Stimulated activated CD4-positive, alpha-beta T cell treated with anti-CD3 and anti-CD28 coated beads, TNF-alpha, amount 100 ng/mL, for 1 hour (primary cell): ENCODE measurements around the gene NFE2L3.
"Not testable (repeated sequence)": the region's sequence is repeated elsewhere in the genome, so short reads cannot be mapped to it uniquely, and the experiment has no call there.

ENCODE experiments used
- DNase-seq, 3 donors: peaks; one replicate each; pipeline ENCODE4 v3.0.0-alpha.2; 2020; ENCODE audit warnings: low read depth in 3 of 3, low spot score in 1 of 3

Gene NFE2L3

DNA sequence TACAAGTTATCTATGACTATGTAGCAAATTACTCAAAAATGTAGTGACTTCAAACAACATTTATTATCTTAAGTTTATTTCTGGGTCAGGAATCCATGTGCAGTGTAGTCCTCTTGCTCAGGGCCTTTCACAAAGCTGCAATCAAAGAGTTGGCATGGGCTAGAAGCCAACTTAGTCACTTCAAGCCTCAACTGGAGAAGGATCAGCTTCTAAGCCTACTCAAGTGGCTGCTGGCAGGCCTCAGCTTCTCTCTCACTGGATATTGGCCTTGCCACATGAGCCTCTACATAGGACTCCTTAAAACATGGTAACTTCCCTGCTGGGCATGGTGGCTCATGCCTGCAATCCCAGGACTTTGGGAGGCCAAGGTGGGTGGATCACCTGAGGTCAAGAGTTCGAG is 5.0 kb upstream of the NFE2L3 start:
- DNase-seq, result no peak

DNA sequence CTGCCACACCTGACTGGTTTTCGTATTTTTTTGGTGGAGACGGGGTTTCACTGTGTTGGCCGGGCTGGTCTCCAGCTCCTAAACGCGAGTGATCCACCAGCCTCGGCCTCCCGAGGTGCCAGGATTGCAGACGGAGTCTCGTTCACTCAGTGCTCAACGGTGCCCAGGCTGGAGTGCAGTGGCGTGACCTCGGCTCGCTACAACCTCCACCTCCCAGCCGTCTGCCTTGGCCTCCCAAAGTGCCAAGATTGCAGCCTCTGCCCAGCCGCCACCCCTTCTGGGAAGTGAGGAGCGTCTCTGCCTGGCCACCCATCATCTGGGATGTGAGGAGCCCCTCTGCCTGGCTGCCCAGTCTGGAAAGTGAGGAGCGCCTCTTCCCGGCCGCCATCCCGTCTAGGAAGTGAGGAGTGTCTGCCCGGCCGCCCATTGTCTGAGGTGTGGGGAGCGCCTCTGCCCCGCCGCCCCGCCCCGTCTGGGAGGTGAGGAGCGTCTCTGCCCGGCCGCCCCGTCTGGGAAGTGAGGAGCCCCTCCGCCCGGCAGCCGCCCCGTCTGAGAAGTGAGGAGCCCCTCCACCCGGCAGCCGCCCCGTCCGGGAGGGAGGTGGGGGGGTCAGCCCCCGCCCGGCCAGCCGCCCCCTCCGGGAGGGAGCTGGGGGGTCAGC is 4.2 kb upstream of the NFE2L3 start:
- not testable (repeated sequence) for DNase-seq

DNA sequence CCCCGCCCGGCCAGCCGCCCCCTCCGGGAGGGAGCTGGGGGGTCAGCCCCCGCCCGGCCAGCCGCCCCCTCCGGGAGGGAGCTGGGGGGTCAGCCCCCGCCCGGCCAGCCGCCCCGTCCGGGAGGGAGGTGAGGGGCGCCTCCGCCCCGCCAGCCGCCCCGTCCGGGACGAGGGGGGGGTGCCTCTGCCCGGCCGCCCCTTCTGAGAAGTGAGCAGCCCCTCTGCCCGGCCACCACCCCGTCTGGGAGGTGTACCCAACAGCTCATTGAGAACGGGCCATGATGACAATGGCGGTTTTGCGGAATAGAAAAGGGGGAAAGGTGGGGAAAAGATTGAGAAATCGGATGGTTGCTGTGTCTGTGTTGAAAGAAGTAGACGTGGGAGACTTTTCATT is 3.7 kb upstream of the NFE2L3 start:
- not testable (repeated sequence) for DNase-seq

DNA sequence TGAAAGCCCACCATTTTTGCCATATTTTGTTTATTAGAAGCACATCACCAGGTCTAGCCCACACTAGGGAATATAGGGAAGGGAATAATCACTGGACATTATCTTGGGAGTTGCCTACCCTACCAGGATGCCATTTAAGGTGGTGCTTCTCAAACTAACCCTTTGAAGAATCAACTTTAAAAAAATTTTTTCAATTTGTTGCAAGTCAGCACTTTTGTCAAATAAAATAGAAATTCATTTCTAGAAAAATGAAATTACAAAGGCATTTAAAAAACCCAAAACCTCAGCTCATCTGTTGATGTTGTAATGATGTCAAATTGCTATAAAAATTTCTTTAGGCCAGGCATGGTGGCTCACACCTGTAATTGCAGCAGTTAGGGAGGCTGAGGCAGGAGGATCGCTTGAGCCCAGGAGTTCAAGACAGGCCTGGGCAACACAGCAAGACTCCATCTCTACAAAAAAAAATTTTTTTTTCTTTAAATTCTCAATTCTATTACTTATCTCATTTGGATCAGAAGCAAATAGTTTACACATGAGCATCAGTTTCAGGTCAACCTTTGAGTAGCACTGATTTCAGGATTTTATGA is 2.5 kb upstream of the NFE2L3 start:
- DNase-seq, result no peak

DNA sequence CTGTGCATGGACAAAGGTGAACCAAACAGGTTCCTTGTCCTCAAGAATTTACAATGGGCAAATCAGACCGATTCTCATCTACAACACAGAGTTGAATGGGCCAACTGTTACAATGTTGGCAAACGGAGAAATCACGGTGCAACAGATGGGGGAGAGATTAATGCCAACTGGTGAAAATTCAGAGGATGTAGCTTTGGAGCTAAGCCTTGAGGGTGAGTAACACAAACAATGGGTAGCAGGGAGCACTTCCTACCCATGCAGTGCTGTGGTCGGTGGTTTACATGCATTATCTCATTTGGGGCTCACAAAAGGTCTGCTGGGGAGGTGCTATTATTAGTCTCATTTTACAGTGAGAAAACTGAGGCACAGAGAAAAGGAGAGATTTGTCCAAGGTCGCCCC is 902 bp upstream of the NFE2L3 start:
- DNase-seq, result no peak

DNA sequence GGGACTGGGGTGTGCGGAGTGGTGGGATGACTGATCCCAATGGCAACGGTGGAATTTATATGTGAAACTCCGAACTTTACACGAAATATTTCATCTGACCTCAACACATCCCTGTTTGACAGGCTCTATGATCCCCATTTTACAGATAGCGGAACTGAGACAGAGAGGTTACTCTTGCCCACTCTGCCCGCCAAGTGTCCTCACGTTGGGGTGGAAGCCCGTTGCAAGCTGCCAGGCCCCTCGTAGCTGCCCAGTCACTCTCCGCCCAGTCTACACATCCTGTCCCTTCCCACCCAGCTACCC is 397 bp upstream of the NFE2L3 start:
- no peak for DNase-seq

DNA sequence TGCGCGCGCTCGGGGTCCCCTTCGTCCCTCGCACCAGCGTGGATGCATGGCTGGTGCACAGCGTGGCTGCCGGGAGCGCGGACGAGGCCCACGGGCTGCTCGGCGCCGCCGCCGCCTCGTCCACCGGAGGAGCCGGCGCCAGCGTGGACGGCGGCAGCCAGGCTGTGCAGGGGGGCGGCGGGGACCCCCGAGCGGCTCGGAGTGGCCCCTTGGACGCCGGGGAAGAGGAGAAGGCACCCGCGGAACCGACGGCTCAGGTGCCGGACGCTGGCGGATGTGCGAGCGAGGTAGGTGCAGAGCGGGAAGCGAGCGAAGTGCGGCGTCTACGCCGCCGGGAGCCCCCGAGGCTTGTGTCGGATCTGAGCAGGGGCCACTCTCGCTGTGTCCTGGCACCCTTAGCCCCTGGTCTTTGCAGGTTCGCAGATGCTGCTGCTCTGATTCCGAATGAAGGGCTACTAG is 813 bp downstream of the NFE2L3 start:
- DNase-seq, result peak in 1 of 3 donors; percentile 19

DNA sequence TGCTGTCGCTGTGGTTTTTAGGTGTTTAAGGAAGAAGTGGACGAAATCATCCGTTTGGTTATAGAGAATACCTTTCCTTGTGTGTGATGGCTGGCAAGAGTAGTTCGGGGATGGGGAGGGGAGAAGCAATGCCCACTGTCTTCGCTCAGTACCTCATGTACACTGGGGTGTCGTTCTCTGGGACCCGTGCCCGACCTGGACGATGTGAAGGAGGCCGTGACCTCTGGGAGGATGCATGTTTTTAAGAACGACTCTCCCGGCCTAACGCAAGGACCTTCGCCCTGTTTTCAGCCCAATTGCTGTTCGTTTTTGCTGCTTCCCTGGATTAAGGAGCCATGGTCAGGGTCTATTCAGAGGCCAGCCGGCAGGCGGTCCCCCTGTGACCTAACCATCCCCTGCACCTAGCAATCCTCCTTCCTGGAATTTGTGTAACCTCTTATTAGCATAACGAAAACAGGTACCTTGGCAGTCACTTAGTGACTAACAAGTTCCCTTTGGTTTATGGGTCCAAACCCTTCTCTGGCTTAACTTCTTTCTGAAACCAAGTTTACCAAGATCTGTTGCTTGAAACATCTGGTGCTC is 1.3 kb downstream of the NFE2L3 start:
- DNase-seq, result no peak

DNA sequence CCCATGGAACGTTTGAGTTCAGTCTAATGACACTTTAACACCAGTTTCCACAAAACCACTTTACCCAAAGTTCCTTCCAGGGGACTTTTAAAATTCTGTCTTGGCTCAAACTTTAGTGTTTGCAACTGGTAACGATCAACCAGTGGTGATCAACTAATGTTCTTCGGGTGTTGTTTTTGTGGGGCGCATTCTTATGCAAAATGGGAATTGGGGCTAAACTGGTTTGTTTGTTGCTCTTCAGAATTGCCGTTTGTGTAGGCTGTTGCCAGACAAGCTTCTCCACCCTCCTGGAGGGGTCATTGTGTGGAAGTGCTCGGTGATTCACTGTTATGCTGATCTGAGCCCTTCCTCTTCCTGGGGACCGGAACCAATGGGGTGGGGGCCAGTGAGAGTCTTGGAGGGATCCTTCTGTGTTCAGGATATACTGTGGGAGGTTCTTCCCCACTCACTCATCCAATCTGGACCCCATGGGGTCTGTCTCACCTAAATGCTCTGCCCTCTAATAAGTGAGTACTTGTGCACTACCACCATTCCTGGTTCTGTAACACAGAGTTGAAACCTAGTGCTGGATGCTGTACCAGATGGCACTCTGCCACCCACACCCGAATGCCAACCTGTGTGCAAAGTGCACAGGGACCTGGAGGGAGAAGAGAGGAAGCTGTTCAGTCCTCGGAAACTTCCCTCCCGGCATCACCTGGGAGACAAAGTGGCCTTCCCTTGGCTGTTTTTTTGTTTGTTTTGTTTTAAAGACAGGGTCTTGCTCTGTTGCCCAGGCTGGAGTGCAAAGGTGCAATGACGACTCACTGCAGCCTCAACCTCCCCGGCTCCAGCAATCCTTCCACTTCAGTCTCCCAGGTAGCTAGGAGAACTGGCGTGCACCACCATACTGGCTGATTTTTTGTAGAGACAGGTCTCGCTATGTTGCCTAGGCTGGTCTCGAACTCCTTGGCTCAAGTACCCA is 2.1 kb downstream of the NFE2L3 start:
- no peak for DNase-seq

DNA sequence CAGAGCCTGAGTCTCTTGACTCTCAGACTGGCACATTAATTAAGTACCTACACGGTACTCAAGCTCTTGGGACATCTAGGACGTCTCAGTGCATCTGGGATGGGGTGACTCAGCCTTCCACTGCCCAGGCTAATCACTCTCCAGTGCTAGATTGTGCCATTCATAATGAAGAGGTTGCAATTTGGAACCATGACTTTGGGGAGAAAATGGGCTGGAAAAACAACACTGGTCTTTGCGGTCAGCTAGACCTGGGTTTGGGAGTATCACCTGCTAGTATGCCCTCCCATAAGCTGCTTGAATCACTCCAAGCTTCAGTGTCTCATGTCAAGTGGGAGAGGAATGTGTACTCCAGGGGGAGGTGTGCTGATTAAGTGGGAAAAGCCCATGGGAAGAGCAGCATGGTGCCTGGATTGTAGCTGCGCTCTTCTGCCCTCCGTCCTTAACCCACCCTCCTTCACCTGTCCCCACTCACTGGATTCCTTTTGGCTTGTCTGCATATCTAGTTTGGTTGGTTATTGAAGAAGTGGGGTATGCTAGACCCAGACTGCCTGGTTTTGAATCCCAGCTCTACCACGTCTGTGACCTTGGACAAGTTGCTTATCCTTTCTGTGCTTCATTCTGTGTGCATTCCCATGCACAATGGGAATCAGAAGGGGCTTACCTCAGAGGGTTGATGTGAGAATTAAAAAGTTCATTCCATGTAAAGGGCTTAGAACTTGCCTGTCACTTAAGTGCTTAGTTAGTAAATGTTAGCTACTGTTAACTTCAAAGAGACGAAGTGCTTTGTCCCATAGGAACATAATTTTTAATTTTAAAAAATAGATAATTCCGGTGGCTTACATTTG is 3.8 kb downstream of the NFE2L3 start:
- DNase-seq, result no peak

DNA sequence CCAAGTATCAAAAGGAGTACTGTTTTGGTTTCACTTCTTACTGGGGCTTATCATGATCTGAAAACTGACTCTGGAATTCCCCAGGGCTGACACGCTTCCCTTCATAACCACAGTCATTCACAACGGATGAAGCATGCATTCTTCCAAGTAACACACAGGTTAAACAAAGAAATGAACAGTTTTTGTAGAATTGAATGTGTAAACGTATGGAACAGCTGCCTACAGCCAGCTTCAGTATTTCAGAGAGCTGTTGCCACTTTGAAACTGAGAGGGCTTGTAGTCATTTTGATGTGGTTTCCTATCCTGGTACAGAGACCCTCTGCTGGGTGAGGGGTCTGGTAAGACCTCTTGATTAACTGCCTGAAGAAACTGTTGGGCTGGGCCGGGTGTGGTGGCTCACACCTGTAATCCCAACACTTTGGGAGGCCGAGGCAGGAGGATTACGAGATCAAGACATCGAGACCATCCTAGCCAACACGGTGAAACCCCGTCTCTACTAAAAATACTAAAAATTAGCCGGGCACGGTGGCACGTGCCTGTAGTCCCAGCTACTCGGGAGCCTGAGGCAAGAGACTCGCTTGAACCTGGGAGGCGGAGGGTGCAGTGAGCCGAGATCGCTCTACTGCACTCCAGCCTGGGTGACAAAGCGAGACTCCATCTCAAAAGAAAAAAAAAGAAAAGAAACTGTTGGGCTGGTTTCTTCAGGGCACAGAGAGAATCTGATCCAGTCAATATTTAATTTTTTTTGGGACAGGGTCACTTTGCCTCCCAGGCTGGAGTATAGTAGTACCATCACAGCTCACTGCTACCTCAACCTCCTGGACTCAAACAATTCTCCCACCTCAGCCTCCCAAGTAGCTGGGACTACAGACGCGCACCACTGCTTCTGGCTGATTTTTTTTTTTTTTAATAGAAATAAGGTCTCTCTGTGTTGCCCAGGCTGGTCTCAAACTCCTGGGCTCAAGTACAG is 4.7 kb downstream of the NFE2L3 start:
- DNase-seq, result peak; percentile 23 to 35 (median 28)

DNA sequence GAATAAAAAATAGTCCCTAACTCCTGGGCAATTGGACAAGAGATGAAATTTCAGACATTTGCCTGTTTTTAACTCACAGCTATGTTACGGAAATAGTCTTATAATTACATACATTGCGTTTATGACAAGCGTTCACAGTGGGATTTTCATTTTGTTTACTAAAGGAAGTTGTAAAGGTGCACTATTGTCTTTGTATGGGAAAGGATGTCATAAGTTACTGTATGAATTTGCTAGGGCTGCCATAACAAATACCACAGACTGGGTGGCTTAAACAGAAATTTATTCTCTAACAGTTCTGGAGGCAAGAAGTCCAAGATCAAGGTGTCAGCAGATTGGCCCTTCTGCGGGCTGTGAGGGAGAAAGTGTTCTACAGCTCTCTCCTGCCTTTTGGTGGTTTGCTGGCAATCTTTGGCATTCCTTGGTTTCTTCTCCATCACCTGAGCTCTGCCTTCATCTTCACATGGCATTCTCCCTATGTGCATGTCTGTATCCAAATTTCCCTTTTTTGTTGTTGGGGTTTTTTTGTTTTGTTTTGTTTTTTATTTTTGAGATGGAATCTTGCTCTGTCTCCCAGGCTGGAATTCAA is 5.6 kb downstream of the NFE2L3 start:
- DNase-seq, result no peak

DNA sequence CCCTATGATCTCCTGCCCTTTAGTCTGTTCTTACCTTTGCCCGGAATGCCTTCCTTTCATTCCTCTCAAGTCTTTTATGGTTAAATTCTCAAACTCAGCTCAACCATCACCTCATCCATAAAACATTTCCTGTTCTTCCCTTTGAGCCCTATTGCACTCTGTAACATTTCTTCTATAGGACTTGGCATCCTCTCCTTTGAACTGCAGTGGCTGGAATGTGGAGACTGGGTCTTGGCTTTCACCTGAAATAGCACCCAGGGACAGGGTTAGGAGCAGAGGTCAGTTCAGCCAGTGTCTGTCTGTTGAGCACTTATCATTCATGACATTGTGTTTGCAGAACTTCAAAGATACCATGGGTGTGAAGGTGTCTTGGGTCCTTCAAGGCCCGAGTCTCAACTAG is 7.2 kb downstream of the NFE2L3 start:
- DNase-seq, result no peak

DNA sequence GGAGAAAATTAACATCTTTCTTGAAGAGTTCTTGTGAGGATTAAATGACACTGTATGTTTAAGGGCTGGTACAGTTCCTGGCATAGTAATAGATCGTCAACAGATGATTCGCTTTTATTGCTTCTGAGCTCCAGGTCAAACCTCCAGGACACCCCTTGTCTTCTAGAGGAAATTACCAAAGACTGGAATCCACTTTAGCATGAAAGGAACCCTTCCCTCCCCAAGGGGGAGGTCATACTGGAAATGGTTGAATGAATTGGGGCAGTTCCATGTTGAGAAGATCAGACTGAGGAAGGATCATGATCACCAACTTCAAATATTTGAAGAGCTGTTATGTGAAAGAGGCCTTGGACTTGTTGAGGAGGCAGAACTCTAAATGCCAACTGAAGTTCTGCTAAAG is 8.9 kb downstream of the NFE2L3 start:
- no peak for DNase-seq

DNA sequence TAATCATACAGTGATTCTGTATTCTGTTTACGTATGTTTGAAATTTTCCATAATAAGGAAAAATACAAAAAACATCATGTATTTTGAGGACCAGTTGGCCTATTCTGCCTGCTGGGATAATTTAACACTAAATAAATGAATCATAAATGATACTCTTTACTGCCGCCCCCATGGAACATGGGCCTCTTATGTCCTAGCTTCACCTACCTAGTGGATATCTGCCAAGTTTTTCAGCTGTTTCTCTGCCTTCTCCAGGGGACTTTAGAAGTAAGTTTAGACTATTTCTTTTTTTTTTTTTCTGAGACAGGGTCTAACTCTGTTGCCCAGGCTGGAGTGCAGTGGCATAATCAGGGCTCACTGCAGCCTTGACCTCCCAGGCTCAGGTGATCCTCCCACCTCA is 10.4 kb downstream of the NFE2L3 start:
- no peak for DNase-seq

DNA sequence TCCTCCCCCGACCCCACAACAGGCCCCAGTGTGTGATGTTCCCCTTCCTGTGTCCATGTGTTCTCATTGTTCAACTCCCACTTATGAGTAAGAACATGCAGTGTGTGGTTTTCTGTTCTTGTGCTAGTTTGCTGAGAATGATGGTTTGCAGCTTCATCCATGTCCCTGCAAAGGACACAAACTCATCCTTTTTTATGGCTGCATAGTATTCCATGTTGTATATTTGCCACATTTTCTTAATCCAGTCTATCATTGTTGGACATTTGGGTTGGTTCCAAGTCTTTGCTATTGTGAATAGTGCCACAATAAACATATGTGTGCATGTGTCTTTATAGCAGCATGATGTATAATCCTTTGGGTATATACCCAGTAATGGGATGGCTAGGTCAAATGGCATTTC is 11.8 kb downstream of the NFE2L3 start:
- not testable (repeated sequence) for DNase-seq

DNA sequence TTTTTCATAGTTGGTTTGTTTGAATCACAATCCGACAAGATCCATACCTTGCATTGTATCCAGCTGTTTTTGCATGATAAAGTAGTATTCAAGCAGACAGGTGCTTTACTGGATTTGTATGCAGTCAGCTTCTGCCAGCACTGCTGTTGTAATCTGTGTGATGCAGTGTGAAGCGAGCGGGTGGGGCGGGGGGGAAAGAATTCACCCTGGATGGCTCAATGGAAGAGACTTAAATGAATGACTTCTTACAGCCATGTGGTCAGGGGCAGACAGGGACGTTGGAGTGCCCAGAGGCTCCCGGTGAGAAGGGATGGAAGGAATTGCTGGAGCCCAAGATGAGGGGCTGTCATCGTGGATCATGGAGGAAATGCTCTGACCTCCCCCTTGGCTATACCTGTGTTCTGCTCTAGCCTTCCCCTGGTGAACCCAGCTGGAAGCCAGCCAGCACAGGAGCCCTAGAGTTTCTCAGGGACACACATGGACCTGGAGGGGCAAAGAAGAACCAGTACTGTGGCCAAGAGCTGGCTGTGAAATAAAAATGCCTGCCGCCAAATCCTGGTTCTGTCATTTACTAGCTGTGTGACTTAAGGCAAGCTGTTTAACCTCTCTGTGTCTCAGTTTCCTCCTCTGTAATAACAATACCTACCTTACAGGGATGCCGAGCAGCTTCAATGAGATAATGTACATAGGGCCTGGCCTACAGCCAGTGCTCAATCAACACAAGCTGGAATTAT is 14.1 kb downstream of the NFE2L3 start:
- no peak for DNase-seq

DNA sequence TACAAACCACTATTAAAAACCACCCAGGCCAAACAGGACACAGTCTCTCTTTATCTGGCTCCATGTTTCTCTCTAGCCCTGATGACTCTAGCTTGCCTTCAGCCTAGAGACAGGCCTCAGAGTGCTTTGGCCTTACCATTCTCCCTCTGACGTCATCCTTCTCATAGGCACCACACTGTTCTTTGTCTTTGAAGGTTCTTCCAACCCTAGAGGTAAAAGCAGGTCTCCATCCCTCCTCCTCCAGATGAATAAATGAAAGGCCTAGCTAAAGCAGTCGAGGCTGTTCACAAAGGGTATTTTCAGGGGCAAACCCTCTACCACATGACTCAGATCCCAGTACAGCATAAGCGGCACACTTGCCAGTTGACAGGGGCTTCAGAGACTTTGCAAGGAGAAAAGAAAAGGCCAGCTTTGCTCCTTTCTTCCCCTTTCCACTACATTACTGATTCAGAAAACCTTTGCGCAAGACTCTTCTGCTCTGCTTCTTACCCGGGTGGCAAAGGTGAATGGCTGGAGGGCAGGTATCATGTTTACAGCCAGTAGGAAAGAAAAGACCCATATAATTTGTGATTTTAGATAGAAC is 14.8 kb downstream of the NFE2L3 start:
- DNase-seq, result no peak
